GM21619 (cell line): Measurements from ENCODE around the gene RNF125.
A peak's percentile ranks its signal among the peaks of the same experiment; 100 is the strongest.

Experiments
- ATAC-seq: cut with Tn5 transposase; IDR thresholded peaks from one replicate; pipeline ENCODE4 v1.9.1; 2021; ENCODE audit not compliant: unreplicated experiment

The RNF125 gene

DNA sequence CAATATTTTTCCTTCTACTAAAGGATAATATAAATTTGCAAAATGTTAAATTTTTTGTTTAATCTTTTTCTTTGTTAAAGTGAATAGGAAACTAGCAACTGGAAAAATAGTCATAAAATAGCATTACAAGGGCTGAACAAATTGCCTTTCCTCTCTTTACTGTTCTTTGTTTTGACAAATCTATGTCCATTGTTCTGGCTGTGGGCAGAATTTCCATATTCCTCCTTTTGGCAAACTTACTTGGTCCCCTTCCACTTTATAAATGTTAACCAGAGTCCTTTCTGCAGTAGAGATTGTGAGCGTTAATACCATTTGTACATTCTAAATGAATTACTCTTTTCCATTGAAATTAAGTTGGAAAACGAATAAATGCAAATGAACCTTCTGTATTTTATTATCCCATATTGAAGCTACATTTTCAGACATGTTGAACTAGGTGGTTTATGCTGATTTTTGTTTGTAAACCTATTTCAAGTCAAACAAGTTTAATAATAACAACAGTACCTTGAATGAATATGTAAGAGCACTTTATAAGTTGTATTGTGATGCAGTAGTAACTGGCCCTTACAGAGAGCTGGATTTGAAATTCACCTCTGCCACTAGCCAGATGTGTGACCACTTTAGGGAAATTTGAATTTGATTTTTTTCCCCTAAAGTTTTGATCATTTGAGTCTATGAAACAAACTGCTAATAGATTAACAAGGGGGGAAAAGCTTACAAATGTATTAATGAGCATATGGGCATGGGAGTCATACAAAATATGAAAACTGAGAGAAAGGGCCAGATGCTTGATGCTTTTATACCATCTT, 3.3 kb downstream of the RNF125 start:
- ATAC-seq, result no peak

DNA sequence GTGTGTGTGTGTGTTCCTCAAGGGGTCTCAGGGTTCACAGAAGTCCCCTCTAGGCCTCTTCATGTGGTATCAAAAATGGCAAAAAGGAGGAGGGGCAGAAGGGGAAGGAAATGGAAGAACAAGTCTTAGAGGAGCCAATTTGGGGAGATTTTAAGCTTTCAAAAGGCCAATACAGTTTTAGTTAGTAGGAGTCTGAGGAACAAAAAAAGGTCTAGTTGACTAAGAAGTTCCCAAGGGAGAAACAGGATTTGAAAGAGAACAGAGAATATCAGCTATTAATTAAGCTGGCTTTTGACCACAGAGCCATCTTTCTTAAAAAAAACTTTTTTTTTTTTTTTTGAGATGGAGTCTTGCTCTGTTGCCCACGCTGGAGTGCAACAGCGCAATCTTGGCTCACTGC, 7.1 kb downstream of the RNF125 start:
- no peak for ATAC-seq

DNA sequence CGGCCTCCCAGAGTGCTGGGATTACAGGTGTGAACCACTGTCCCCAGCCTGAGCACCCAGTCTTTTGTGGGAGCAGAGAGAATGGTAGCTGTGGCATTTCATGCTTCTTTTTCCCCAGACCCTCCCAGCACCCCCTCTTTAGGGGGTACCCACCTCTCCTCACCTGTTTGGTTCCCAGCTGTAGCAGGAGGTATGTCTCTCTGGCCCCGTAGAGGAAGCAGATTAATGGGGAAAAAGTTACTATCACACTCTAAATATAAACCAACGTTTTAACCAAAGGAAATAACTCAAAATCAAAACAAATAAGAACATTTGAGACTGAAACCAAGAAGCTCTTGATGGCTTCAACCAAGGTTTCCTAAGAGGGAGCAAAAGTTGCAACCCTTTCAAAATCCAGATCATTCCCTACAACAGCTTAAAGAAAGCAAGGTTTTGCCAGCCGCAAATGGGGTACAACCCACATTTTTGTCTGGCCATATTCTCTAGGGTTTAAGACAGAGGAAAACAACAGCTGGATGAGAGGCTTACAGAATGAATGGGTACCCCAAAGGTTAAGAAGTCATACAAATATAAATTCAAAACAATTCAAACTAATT, 8.0 kb downstream of the RNF125 start:
- ATAC-seq, result no peak

DNA sequence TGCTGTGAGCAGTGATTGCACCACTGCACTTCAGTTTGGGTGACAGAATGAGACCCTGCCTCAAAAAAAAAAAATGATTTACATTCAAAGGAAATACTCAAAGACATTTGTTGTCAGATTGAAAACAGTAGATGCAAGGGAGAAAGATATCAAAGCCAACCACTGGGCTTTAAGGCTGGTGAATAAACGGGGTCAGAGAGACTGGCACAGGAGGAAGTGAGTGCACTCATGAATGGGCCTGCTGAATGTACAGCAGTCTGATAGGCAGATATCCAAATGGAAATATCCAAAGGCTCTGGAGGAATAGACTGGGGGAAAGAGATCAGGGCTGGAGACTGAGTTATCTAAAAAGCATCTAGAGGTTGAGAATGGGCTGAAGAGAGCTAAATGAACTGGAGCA, 10.9 kb downstream of the RNF125 start:
- no peak for ATAC-seq

DNA sequence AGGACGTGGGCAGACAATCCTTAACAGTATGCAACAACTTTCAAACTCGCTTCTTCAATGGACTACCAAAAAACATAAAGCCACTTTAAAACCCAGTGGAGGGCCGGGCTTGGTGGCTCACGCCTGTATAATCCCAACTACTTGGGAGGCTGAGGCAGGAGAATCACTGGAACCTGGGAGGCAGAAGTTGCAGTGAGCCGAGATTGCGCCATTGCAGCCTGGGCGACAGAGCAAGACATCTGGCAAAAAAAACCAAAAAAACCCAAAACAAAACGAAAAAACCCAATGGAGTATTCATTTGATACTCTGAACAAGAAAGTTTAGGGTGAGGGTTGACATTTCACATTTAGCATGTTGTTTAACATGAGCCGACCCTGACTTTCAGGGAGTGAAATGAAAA, 14.0 kb downstream of the RNF125 start:
- ATAC-seq, result no peak

DNA sequence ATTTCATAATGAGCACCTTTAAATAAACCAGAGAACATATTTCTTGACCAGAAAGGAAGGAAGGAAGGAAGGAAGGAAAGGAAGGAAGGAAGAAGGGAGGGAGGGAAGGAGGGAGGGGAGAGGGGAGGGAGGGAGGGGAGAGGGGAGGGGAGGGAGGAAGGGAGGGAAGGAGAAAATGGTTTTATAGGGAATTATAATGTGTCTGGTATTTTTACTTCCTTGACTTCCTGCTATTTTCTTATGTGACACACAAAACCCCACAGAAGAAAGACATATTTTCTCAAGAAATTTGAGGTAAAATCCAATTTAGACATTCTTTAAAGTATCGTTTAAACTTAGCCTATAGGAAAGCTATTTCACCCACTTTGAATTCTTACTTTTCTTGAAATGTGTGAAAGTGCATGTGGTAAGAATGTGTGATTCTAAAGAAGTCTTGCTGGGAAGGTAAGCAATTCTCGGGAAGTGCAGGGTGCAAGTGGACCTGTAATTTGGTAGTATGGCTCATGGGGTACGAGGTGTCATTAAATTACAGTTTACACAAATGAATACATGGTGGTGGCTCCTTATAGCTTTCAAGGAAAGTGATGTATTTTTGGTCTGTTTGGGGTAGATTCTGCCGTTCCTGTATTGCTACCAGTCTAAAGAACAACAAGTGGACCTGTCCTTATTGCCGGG, 18.0 kb downstream of the RNF125 start:
- ATAC-seq, result no peak

DNA sequence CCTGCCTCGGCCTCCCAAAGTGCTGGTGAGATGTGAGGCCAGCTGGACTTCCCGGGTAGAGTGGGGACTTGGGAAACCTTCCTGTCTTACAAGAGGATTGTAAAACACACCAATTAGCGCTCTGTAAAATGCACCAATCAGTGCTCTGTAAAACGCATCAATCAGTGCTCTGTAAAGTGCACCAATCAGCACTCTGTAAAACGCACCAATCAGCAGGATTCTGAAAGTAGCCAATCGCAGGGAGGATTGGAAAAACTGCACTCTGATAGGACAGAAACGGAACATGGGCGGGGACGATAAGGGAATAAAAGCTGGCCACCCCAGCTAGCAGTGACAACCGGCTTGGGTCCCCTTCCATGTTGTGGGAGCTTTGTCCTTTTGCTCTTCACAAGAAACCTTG, 19.0 kb downstream of the RNF125 start:
- ATAC-seq, result no peak

DNA sequence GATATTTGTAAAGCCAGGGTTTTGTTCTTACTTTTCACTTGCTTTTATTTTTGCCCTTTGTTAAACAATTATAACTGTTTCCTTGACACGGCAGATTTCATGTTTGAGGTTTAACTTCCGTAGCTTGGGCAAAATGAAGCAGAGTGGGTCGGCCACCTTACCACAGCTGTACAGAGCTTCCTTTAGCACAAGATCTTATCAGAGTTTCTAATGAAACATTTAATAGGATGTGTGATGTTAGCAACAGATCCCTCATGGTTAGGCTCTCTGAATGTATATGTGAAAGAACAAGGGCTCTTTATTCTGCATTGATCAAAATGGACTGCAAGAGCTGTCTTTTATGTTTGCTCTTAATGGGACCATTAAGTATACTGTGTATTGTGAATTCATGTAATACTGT, 22.3 kb downstream of the RNF125 start:
- peak; percentile 62 for ATAC-seq

DNA sequence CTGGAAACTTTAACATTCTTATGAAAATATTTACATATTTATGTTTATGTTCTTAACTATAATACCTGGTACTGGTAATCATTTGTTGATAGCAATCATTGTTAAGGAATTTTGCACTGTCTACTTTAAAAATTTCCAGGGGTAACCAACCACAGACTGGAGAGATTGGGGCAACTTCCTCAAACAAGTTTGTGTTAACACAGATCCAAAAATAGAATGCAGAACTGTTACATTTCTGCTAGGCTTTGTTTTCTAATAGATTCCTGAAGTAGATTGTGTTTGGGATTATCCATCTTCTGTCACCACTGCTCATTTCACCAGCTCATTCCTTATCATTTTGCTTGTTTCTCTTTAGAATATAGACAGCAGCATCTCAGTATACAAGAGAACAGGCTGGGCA, 23.7 kb downstream of the RNF125 start:
- no peak for ATAC-seq

DNA sequence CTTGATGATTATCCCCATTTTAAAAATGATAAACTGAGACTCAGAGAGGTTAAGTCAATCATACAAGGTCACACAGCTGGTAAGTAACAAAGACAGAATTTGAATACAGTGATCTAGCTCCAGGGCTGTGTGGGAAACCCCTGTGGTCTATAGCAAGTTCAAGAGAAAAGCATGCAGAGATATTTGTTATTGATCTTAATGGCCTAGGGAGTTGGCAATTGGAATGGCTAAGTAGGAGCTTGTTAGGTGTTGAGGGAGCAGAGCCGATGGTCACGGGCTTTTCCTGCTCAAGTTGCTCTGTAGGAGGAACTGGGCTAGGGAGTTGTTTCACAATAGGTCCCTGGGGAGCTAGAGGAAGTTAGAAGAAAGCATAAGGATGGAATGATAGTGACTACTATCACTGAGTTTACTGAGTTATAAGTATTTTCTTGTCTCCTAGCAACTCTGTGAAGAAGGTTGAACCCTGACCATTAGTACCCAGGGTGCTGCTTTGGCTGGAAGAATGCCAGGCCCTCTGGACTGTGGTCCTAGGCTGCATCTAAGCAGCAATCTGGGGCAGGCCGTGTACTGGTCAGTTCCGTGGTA, 30.0 kb downstream of the RNF125 start:
- ATAC-seq, result peak; percentile 67

DNA sequence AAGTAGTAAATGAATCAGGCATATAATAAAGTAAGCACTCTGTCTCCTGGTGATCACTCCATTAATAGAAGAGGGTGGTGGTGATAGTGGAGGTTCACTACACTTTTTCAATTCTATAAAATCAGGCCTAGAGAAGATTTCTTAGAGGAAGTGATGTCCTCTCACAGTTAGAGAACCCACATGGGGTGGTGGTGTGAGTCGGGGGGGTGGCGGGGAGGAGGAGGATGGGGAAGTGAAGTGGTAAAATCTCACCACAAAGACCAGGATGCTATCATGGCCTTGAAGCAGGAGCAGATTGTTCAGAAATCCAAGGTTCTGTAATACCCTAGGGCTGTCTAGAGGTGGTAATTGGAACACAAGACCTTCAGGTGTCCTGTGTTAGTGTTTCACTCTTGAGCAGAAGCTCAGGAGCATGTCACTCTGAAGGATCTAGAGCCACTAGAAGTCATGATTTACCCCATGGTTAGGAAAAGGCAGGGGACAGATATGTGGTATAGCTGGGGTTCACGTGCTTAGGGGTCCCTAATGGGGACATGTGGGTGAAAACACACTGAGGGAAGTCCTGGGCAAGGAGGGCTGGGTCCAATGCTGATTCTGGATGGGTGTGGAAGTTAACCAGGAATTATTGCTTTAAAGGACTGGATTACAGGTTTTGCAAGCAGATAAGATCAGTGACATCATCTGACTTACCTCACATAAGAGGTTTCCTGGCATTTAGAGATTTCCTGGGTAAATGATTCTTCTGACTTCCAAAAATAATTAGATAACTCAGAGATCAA, 31.0 kb downstream of the RNF125 start:
- ATAC-seq, result no peak

DNA sequence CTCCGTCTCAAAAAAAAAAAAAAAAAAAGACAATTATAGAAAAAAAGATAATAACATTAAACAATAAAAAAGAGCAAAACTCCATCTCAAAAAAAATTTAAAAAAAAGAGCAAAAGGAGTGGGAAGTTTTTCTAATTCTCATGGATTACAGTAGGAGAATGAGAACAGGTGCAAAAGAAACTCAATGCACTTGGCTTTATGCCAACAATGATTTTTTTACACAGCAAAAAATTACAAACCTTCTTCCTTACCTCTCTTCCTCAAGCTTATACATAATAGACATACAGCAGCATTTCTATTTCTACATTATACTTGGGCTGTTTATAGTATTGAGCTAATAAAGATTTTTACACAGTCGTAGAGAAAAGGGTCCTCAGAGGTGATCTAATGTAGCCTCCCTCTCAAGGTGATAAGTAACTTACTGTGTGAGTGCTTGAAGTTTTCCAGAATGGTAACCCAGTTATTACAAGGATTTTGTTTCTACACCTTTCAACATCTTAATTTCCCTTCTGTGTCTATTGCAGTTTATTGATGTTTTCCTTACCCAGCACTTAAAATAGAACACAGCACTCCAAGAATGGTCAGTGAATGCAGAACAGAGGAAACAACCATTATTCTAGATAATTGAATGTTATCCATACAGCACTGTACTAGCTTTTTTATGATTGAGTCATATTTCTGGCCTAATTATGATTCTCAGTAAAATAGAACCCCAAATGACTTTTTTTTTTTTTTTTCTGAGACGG, 38.2 kb downstream of the RNF125 start:
- ATAC-seq, result no peak

DNA sequence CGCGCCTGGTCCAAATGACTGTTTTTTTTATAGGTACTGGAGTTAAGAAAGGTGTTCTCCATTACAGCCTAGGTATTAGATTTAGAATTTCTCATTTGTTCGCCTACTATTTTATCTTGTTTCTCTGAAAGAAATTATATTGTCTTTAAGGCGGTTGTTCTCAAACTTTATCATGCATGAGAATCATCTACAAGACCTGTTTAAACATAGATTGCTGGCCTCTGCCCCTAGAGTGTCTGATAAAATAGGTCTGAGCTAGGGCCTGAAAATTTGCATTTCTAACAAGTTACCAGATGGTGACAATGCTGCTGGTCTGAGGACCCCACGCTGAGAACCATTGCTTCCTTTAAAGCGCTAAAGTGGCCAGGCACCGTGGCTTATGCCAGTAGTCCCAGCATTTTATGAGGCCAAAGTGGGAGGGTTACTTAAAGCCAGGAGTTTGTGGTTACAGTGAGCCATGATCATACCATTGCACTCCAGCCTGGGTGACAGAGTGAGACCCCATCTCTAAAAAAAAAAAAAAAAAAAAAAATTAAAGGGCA, 39.1 kb downstream of the RNF125 start:
- ATAC-seq, result no peak

DNA sequence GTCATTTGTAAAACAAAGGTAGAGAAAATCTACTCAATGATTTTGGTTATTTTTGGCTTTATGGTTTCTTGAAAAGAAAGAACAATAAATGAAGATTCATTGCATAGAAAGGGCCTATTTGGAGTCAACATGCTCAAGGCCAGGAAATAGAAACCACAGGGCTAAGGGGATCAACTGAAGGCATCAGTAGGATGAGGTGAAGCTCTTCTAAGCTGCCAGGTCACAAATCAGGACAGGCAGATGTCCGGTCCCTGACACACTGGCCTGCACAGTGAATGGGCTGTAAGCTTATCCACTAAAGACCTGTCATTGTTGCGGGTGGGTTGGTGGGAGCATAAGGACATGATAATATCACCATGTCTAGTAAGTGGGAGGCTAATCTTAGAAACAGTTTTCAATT, 41.4 kb downstream of the RNF125 start:
- no peak for ATAC-seq

DNA sequence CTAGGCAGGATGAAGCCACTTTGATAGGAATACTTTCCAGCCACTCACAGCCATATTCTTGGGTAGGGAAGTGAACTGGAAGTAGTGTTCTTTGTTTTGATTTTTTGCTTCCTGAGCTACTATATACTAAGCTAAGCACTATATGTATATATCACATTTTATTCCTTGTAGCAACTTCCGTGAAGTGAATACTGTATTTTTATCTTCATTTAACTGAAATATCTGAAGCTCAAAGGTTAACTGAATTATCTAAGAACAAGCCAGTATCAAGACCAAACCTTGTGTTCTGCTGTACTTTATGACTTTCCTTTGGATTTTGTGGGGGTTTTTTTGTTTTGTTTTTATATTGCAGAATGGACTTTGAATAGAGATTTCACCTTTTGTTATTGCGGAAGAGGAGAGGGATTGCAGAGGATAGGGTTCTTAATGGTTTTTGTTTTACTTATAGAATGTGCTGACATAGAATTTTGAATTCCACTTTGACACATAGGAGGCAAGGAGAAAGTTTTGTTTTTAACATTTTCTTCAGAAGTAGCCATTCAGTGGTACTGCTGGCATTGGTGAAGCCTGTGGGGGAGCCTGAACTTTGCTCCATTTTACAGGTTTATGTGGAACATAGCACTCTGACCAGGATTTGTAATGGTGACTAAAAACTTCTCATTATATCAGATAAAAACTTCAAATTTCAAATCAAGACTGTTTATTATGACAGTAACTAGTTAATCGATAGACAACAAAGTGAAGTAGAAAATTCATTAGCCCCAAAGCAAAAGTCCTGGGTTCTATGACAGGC, 48.9 kb downstream of the RNF125 start:
- ATAC-seq, result no peak

DNA sequence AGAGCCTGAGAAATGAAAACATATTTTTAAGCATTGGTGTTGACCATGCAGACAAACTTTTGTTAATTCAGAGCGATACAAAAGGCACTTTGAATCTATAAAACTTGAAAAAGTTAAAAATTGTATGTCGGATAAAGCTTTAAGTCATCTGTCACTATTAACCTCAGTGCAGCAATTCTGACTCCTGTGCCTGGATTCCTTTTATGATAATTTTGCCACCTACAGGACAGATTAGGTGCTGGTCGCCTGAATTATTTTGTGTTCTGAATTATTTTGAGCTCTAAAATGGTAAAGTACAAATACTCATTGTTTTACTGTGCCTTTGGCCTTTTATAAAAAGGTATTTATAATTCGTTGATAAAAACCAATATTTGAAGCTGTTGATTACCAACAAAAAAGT, 53.7 kb downstream of the RNF125 start:
- peak; percentile 61 for ATAC-seq

DNA sequence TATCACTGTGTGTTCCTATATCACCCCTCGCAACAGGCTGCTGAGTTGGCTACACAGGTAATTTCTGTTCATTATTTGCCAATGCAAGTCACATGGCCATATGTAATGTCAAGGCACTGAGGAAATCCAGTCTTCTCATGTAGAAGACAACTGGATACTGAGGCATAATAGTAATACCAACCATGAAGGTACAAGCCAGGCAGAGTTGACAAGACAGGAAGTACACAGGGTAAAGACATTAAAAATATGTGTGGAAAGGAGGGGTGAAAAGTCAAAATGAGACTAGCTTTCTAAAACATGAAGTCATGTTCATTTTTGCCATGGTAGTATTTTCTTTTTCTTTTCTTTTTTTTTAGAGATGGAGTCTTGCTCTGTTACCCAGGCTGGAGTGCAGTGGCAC, 55.6 kb downstream of the RNF125 start:
- no peak for ATAC-seq

DNA sequence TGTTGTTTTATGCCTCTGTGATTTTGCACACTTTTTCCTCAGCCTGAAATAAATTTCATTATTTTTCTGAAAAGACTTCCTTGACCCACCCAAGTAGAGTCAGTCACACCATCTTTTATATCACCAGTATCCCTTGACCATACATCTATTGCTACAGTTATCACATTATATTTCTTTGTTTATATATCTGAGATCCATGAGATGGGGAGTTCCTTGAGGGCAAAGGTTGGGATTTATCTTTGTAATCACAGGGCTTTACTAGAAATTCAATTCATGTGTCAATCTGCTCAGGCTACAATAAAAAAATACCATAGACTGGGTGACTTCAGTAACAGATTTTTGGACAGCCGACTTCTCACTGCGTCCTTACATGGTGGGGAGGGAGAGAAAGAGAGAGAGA, 60.2 kb downstream of the RNF125 start:
- no peak for ATAC-seq

DNA sequence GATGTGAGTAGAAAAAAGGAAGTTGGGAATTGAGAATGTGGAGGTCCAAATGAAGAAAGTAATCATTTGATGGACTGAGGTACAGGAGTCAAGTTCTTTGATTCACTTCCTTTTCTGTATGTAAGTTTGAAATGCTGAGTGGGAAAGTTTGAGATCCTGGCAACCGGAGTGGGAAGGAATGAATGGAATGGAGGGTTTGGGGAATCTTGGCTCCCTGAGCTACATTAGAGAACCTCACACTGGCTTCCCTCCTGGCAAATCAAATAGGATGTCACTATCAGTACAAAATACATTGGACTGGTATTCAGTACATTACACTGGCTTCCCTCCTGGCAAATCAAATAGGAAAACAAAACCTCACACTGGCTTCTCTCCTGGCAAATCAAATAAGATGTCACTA, 63.3 kb downstream of the RNF125 start:
- no peak for ATAC-seq
